SK-N-SH (cell line): ENCODE data around the gene GTF3C6. TPM values are rescaled to one million over a fixed set of nuclear protein-coding genes. Genes with fewer than 3 reads are reported as not detected.

Source experiments
- CTCF ChIA-PET: fragments of 300-600, 350-600 bp; formaldehyde crosslinking; extraction: SDS; loops from one replicate; lab custom pipeline; 2021; lab: Yijun Ruan, JAX
- POLR2A ChIA-PET: fragments of 350-600 bp; sonication (Branson Sonifier 250); formaldehyde crosslinking; extraction: SDS; loops from one replicate; lab custom pipeline; 2020; ENCODE audit warnings: antibody characterized with exemption, inconsistent platforms; lab: Yijun Ruan, JAX
- DNase-seq: peaks from one replicate; pipeline ENCODE4 v3.0.0; 2012
- H2AFZ ChIP-seq: fragments of 200-600 bp; sonication (generic); 2 replicates; pipeline ENCODE4 v1.8.1; 2016; ENCODE audit warnings: antibody characterized with exemption, mild to moderate bottlenecking, low read depth
- H3F3A ChIP-seq: fragments of 200-600 bp; sonication (generic); replicated peaks from 2 replicates; pipeline ENCODE3; 2016; ENCODE audit warnings: antibody characterized with exemption, mild to moderate bottlenecking; ENCODE audit not compliant: insufficient read depth
- H3K27ac ChIP-seq, 2 experiments: fragments of 200-500 bp in 1 of 2; fragments of 200-600 bp in 1 of 2; sonication (Bioruptor generic) in 1 of 2; sonication (generic), shearing (Covaris generic) in 1 of 2; 2 replicates each; pipeline versions ENCODE4 v1.5.1 to v1.6.1; 2014 to 2016; ENCODE audit warnings: low read depth in 2 of 2, inconsistent platforms in 1 of 2, low read length in 1 of 2, mild to moderate bottlenecking in 1 of 2, mixed read lengths in 1 of 2
- H3K27me3 ChIP-seq: fragments of 200-600 bp; sonication (generic), shearing (Covaris generic); 2 replicates; pipeline ENCODE4 v1.6.1; 2016; ENCODE audit warnings: mixed run types; ENCODE audit not compliant: insufficient read depth
- H3K36me3 ChIP-seq, 2 experiments: fragments of 200-500 bp in 1 of 2; fragments of 200-600 bp in 1 of 2; sonication (Bioruptor generic) in 1 of 2; sonication (generic) in 1 of 2; replicated peaks in 1 of 2; 2 replicates each; pipeline versions ENCODE3 to v1.5.1; 2014 to 2016; ENCODE audit warnings: low read length in 1 of 2, mild to moderate bottlenecking in 1 of 2; ENCODE audit not compliant: insufficient read depth in 2 of 2, control insufficient read depth in 1 of 2
- H3K4me1 ChIP-seq, 2 experiments: fragments of 200-500 bp in 1 of 2; fragments of 200-600 bp in 1 of 2; sonication (Bioruptor generic) in 1 of 2; sonication (generic), shearing (Covaris generic) in 1 of 2; 2 replicates each; pipeline versions ENCODE4 v1.5.1 to v1.6.1; 2014 to 2016; ENCODE audit warnings: low read depth in 1 of 2, low read length in 1 of 2, mixed run types in 1 of 2; ENCODE audit not compliant: insufficient read depth in 2 of 2, control insufficient read depth in 1 of 2
- H3K4me2 ChIP-seq: fragments of 200-600 bp; sonication (generic), shearing (Covaris generic); 2 replicates; pipeline ENCODE4 v1.6.1; 2017; ENCODE audit warnings: mixed run types
- H3K4me3 ChIP-seq, 2 experiments: fragments of 200-500 bp in 1 of 2; fragments of 200-600 bp in 1 of 2; sonication (Bioruptor generic) in 1 of 2; sonication (generic), shearing (Covaris generic) in 1 of 2; 2 replicates each; pipeline versions ENCODE4 v1.5.1 to v1.8.1; 2014 to 2016; ENCODE audit warnings: low read depth in 2 of 2, inconsistent platforms in 1 of 2, low read length in 1 of 2, mild to moderate bottlenecking in 1 of 2, mixed read lengths in 1 of 2, moderate library complexity in 1 of 2
- H3K79me2 ChIP-seq: fragments of 200-600 bp; sonication (generic); 2 replicates; pipeline ENCODE4 v1.8.1; 2017; ENCODE audit warnings: mild to moderate bottlenecking; ENCODE audit not compliant: insufficient read depth
- H3K9ac ChIP-seq: fragments of 200-600 bp; sonication (generic); 2 replicates; pipeline ENCODE4 v1.6.1; 2017; ENCODE audit warnings: mixed run types
- H3K9me2 ChIP-seq: fragments of 200-600 bp; sonication (generic); 2 replicates; pipeline ENCODE4 v1.6.1; 2017; ENCODE audit warnings: mixed run types
- H3K9me3 ChIP-seq: fragments of 200-600 bp; sonication (generic); 2 replicates; pipeline ENCODE4 v1.6.1; 2017; ENCODE audit warnings: mixed run types, mild to moderate bottlenecking, moderate library complexity
- H4K20me1 ChIP-seq: fragments of 200-600 bp; sonication (generic); 2 replicates; pipeline ENCODE4 v1.6.1; 2017; ENCODE audit warnings: mild to moderate bottlenecking, mixed run types; ENCODE audit not compliant: insufficient read depth
- ELF1 ChIP-seq: IDR thresholded peaks from 2 replicates; pipeline ENCODE4 v1.4.0; 2012
- EP300 ChIP-seq, 2 experiments: IDR thresholded peaks; 2 replicates each; pipeline versions ENCODE4 v1.4.0 to v1.6.1; 2012; ENCODE audit warnings: borderline replicate concordance in 1 of 2, low read depth in 1 of 2, low read length in 1 of 2
- EZH2phosphoT487 ChIP-seq: fragments of 200-600 bp; sonication (generic); IDR thresholded peaks from 2 replicates; pipeline ENCODE4 v1.6.1; 2017; ENCODE audit warnings: low read depth, mixed run types, mild to moderate bottlenecking, antibody characterized with exemption, moderate library complexity, borderline replicate concordance
- FOSL2 ChIP-seq: IDR thresholded peaks from 2 replicates; pipeline ENCODE4 v1.4.0; 2012; ENCODE audit warnings: low read depth, mild to moderate bottlenecking, moderate library complexity, borderline replicate concordance
- GABPA ChIP-seq: IDR thresholded peaks from 2 replicates; pipeline ENCODE4 v1.4.0; 2012; ENCODE audit warnings: low read depth, mild to moderate bottlenecking
- JUND ChIP-seq: IDR thresholded peaks from 2 replicates; pipeline ENCODE4 v1.4.0; 2012
- MEF2A ChIP-seq: IDR thresholded peaks from 2 replicates; pipeline ENCODE4 v1.4.0; 2012; ENCODE audit warnings: low read depth, borderline replicate concordance
- MXI1 ChIP-seq: IDR thresholded peaks from 2 replicates; pipeline ENCODE4 v1.6.1; 2012; ENCODE audit warnings: mild to moderate bottlenecking, low read depth, low read length, improper control_type of control experiment
- PBX3 ChIP-seq: IDR thresholded peaks from 2 replicates; pipeline ENCODE4; 2012
- RCOR1 ChIP-seq: fragments of 150-350 bp; IDR thresholded peaks from 2 replicates; pipeline ENCODE4 v1.6.1; 2017; ENCODE audit warnings: antibody characterized with exemption, low read length
- RXRA ChIP-seq: IDR thresholded peaks from 2 replicates; pipeline ENCODE4 v1.4.0; 2012; ENCODE audit warnings: low read depth, mild to moderate bottlenecking, borderline replicate concordance
- SIN3A ChIP-seq: IDR thresholded peaks from 2 replicates; pipeline ENCODE4 v1.6.1; 2012; ENCODE audit warnings: low read depth, mild to moderate bottlenecking, low read length, moderate library complexity, borderline replicate concordance
- SMC3 ChIP-seq: IDR thresholded peaks from 2 replicates; pipeline ENCODE4 v1.6.1; 2012; ENCODE audit warnings: low read depth, low read length, improper control_type of control experiment
- TAF1 ChIP-seq: IDR thresholded peaks from 2 replicates; pipeline ENCODE4 v1.6.1; 2012; ENCODE audit warnings: low read depth, mild to moderate bottlenecking, low read length, moderate library complexity, borderline replicate concordance
- TCF12 ChIP-seq: IDR thresholded peaks from 2 replicates; pipeline ENCODE4 v1.4.0; 2012
- TEAD4 ChIP-seq: IDR thresholded peaks from 2 replicates; pipeline ENCODE4 v1.4.0; 2012; ENCODE audit warnings: mild to moderate bottlenecking, borderline replicate concordance; ENCODE audit not compliant: insufficient read depth
- YY1 ChIP-seq: IDR thresholded peaks from 2 replicates; pipeline ENCODE4 v1.4.0; 2012; ENCODE audit warnings: low read depth, mild to moderate bottlenecking
- ZBTB33 ChIP-seq: IDR thresholded peaks from 2 replicates; pipeline ENCODE4 v1.4.0; 2012; ENCODE audit warnings: low read depth, borderline replicate concordance
- whole genome bisulfite sequencing: methylation state at CpG from one replicate; pipeline ENCODE4 v1.1.6; 2017; ENCODE audit warnings: low lambda C conversion rate; 5-methylcytosine and 5-hydroxymethylcytosine counted together
- polyA plus RNA-seq, 3 experiments: library from polyadenylated mRNA; depleted of rRNA; stranded (reverse); fragments of >200 nt; gene quantifications; 2 replicates each; pipeline ENCODE4 v1.2.3, GENCODE V29; 2012
- TF ChIP-seq, protein P1 (sequence below): fragments of 150-350 bp; IDR thresholded peaks from 2 replicates; pipeline ENCODE4 v1.6.1; 2017; ENCODE audit warnings: antibody characterized with exemption, low read length, low read depth, borderline replicate concordance
- TF ChIP-seq, protein P2 (sequence below): fragments of 150-350 bp; IDR thresholded peaks from 2 replicates; pipeline ENCODE4 v1.6.1; 2016; ENCODE audit warnings: mild to moderate bottlenecking, low read depth, low read length

The GTF3C6 gene
- polyA plus RNA-seq, 1 of the 3 experiments (the other 2 are of a cell fraction) = 38.5 TPM

DNA sequence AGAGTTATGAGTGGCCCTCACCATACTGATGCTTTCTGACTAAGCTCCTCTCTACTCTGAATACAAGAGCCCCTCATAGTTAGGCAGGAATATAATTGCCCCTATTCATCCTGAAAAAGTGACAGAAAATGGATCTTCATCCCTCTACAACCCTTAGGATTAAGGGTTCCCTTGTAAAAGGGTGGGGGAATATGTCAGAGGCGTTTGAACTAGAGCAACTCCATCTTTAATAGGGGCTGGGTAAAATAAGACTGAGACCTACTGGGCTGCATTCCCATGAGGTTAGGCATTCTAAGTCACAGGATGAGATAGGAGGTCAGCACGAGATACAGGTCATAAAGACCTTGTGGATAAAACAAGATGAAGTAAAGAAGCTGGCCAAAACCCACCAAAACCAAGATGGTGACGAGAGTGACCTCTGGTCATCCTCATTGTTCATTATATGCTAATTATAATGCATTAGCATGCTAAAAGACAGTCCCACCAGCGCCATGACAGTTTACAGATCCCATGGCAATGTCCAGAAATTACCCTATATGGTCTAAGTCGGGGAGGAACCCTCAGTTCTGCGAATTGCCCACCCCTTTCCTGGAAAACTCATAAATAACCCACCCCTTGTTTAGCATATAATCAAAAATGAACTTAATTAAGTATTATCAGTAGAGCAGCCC lies 4.7 kb upstream of the GTF3C6 start:
- no peaks in the 10 kb centered on the region for H3K9me3 ChIP-seq
- ChIA-PET CTCF (interaction anchor here (11.8 kb wide), 1 partner anchor 426 kb away, joined by 72 read pairs; no protein-coding TSS in a partner anchor), POLR2A (interaction anchor here (0.6 kb wide), 1 partner anchor 271 kb away, joined by 3 read pairs; no protein-coding TSS in a partner anchor)
- no peak overlapping the region for H3K9ac ChIP-seq
- H2AFZ ChIP-seq = no peak overlapping the region
- H3K4me1 ChIP-seq = peaks cover 0 to 24% of the 10 kb centered on the region in 2 experiments; a peak in 1 of 4 replicates
- H3K4me2 ChIP-seq = no peak overlapping the region
- no peaks in the 10 kb centered on the region for H4K20me1 ChIP-seq
- H3K4me3 ChIP-seq = no peak overlapping the region
- no peak overlapping the region for H3K27ac ChIP-seq
- H3K79me2 ChIP-seq = peaks cover 1% of the 10 kb centered on the region; the same call in 1 of the 2 replicates
- no peak for DNase-seq
- peaks cover 5% of the 10 kb centered on the region for H3F3A ChIP-seq
- H3K36me3 ChIP-seq = no peaks in the 10 kb centered on the region
- WGBS = 86% methylated on average over 6 of the region's 6 CpGs
- no peaks in the 10 kb centered on the region for H3K27me3 ChIP-seq
- no peaks in the 10 kb centered on the region for H3K9me2 ChIP-seq
- TF ChIP-seq MXI1 (no peak), SMC3 (no peak), MEF2A (no peak), SIN3A (no peak), TEAD4 (no peak), EP300 (IDR thresholded peaks at IDR 0.05; ENCODE audit: borderline replicate concordance in 1 of 2, low read depth in 1 of 2, low read length in 1 of 2) (no peak), TCF12 (no peak), EZH2phosphoT487 (no peak), GABPA (no peak)
- TF ChIP-seq, protein P1, sequence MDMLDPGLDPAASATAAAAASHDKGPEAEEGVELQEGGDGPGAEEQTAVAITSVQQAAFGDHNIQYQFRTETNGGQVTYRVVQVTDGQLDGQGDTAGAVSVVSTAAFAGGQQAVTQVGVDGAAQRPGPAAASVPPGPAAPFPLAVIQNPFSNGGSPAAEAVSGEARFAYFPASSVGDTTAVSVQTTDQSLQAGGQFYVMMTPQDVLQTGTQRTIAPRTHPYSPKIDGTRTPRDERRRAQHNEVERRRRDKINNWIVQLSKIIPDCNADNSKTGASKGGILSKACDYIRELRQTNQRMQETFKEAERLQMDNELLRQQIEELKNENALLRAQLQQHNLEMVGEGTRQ = no peak

DNA sequence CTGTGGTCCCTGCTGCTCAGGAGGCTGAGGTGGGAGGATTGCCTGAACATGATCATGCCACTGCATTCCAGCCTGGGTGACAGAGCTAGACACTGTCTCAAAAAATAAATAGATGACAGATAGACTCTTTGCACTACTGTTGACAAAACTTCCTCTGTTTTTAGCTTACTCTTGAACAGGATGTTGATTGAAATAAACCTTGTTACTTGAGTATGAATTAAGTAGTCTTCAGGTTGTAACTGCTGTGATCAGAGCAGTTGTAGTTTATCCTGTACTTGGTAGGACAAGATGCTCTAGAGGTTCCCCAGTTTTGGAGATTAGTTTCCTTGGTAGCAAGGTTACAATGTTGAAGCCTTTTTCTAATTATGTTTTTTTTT lies 1.5 kb downstream of the GTF3C6 start:
- H3K4me3 ChIP-seq = no peak overlapping the region
- H3K4me1 ChIP-seq = peaks cover 0 to 6% of the 10 kb centered on the region in 2 experiments; a peak in 1 of 4 replicates
- peaks cover 17% of the 10 kb centered on the region for H3K79me2 ChIP-seq
- H3K9me3 ChIP-seq = no peaks in the 10 kb centered on the region
- H3K27ac ChIP-seq = no peak overlapping the region
- no peak overlapping the region for H2AFZ ChIP-seq
- peaks cover 9% of the 10 kb centered on the region for H3F3A ChIP-seq
- H3K9me2 ChIP-seq = no peaks in the 10 kb centered on the region
- peaks cover 12 to 50% of the 10 kb centered on the region in 2 experiments for H3K36me3 ChIP-seq
- ChIA-PET POLR2A (no interaction called here), CTCF (interaction anchor here (2.2 kb wide), 1 partner anchor 10 kb away, joined by 6 read pairs; no protein-coding TSS in a partner anchor)
- no peak for DNase-seq
- H4K20me1 ChIP-seq = no peaks in the 10 kb centered on the region
- H3K4me2 ChIP-seq = no peak overlapping the region
- no peak overlapping the region for H3K9ac ChIP-seq
- H3K27me3 ChIP-seq = no peaks in the 10 kb centered on the region
- TF ChIP-seq RXRA (no peak), TAF1 (no peak), MXI1 (no peak), YY1 (no peak), JUND (no peak), EZH2phosphoT487 (no peak), FOSL2 (no peak), ZBTB33 (no peak), RCOR1 (no peak), SIN3A (no peak), ELF1 (no peak), PBX3 (no peak), SMC3 (no peak)
- TF ChIP-seq, protein P2, sequence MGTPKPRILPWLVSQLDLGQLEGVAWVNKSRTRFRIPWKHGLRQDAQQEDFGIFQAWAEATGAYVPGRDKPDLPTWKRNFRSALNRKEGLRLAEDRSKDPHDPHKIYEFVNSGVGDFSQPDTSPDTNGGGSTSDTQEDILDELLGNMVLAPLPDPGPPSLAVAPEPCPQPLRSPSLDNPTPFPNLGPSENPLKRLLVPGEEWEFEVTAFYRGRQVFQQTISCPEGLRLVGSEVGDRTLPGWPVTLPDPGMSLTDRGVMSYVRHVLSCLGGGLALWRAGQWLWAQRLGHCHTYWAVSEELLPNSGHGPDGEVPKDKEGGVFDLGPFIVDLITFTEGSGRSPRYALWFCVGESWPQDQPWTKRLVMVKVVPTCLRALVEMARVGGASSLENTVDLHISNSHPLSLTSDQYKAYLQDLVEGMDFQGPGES = no peak
- TF ChIP-seq, protein P1 = no peak
